Upper lobe of left lung (tissue), 4 donors: Measurements from ENCODE around the gene HABP2.

Experiments used
- CTCF ChIP-seq, 6 experiments: fragments of 450-650 bp in 4 of 6; fragments of 200-600 bp in 2 of 6; sonication (generic) in 2 of 6; IDR thresholded peaks; one replicate each; pipeline ENCODE4 v1.5.1; 2016 to 2019; ENCODE audit warnings: antibody characterized with exemption in 6 of 6
- EP300 ChIP-seq, 4 donors: sonication (generic); formaldehyde crosslinking; IDR thresholded peaks; one replicate each; pipeline ENCODE4 v1.5.1; 2017; ENCODE audit warnings: antibody characterized with exemption in 4 of 4, control low read depth in 2 of 4

- TF ChIP-seq CTCF (IDR thresholded peaks at IDR 0.05) = no peak
- TF ChIP-seq EP300 (IDR thresholded peaks at IDR 0.05) = no peak
Observed at GRCh38 chr10:113530476-113530875, 22.4 kb upstream of the HABP2 start.
